ENCODE data around the gene GBX1.

DNA sequence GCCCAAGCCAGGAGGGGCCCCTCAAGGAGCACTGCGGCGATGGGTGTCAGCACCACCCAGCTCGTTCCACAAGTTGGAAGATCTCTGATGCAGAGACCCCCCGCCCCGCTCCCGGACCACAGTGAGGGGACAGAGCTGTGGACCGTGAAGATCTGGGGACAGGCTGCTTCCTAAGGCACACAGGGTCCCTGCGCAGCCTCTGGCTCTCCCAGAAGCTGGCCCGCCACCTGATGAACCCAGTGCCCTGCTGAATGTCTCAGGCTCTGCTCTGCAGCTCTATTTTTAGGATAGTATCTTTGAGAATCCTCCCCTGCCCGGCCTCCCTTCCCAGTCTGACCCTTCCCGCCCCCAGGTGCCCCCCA, 29.7 kb downstream of the GBX1 start:
- TF ChIP-seq, protein P1, sequence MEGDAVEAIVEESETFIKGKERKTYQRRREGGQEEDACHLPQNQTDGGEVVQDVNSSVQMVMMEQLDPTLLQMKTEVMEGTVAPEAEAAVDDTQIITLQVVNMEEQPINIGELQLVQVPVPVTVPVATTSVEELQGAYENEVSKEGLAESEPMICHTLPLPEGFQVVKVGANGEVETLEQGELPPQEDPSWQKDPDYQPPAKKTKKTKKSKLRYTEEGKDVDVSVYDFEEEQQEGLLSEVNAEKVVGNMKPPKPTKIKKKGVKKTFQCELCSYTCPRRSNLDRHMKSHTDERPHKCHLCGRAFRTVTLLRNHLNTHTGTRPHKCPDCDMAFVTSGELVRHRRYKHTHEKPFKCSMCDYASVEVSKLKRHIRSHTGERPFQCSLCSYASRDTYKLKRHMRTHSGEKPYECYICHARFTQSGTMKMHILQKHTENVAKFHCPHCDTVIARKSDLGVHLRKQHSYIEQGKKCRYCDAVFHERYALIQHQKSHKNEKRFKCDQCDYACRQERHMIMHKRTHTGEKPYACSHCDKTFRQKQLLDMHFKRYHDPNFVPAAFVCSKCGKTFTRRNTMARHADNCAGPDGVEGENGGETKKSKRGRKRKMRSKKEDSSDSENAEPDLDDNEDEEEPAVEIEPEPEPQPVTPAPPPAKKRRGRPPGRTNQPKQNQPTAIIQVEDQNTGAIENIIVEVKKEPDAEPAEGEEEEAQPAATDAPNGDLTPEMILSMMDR (conservative IDR thresholded peaks at IDR 0.05; ENCODE audit: low read length) = no peak
- TF ChIP-seq EZH2phosphoT487 (IDR thresholded peaks at IDR 0.05; ENCODE audit: borderline replicate concordance, low read depth, low read length) = no peak

All from OCI-LY7 (cell line).